Right ventricle myocardium superior (tissue), 1 donor: ENCODE measurements around the gene LINGO4. TPM values are rescaled to one million over a fixed set of nuclear protein-coding genes. Genes with fewer than 3 reads are reported as not detected.
"Not testable (repeated sequence)": the region's sequence is repeated elsewhere in the genome, so short reads cannot be mapped to it uniquely, and the experiment has no call there.

Experiments
- ATAC-seq: fragments of 200-7000 bp; cut with Tn5 transposase; one replicate; pipeline ENCODE4 v1.9.1; 2020; ENCODE audit warnings: mild to moderate bottlenecking; ENCODE audit not compliant: poor library complexity
- DNase-seq: peaks from one replicate; pipeline ENCODE4 v3.0.0-alpha.2; 2020
- intact Hi-C: fragments of 100-400 bp; cut with DNase I; formaldehyde crosslinking; loops from one replicate; pipeline ENCODE4 v1.11.2; 2022
- total RNA-seq: library from RNA; stranded (reverse); fragmentation: NEBNext Ultra II Directional; extraction: Animal tissue kit (Norgen Biotek cat#: 25700); gene quantifications from one replicate; pipeline ENCODE4 v1.2.1, GENCODE V29; 2021
- donor health status: DM: no; HTN: yes; CAD: no; lungs with severe emphysema.

LINGO4 gene
- total RNA-seq, 1 donor from 2014 or later: 0.78 TPM

- ATAC-seq: not testable (repeated sequence)
- intact Hi-C loops: loop anchor here (10.0 kb wide), 1 partner anchor 66 kb away; the partner anchor contains the start of genes C2CD4D and RORC
Observed at GRCh38 chr1:151769270-151769669, 35.9 kb downstream of the LINGO4 start.

GRCh38 chr1:151768351-151769066 is 36.7 kb downstream of the LINGO4 start:
- not testable (repeated sequence) for DNase-seq, ATAC-seq
- intact Hi-C loops: loop anchor here (10.0 kb wide), 1 partner anchor 66 kb away; the partner anchor contains the start of genes C2CD4D and RORC

More at GRCh38 chr1:151769270-151769669, 35.9 kb downstream of the LINGO4 start:
- not testable (repeated sequence) for DNase-seq

DNA sequence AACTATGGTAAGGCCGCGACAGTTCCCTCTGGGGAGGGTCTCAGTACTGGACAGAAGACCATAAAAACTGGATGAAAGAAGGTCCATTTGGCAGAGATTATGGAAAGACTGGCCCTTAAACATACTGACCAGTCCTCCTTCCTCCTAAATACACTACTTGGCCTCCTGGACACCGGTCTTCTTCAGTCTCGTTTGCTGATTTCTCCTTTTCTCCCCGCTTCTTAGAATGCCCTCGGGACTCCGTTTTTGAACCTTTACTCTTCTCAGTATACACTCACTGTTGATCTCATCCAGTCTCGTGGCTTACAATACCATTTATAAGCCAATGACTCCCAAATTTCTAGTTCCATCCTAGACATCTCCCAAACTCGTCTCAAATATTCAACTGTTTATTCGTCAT is 41.2 kb downstream of the LINGO4 start:
- ATAC-seq: peak; percentile 5
- no peak for DNase-seq
- intact Hi-C loops: loop anchor here (10.0 kb wide), 1 partner anchor 71 kb away; the partner anchor contains the start of genes C2CD4D and RORC

GRCh38 chr1:151762941-151763921 is 42.0 kb downstream of the LINGO4 start, which contains the start of gene MRPL9:
Gene MRPL9 (minus strand): TSS chr1:151763496. CDS start chr1:151763479, 17 bp downstream.
- intact Hi-C loops: loop anchor here (10.0 kb wide), 1 partner anchor 72 kb away; the partner anchor contains the start of genes C2CD4D and RORC
- DNase-seq (peak; percentile 90), ATAC-seq (peak; percentile 99)

- intact Hi-C loops: loop anchor here (10.0 kb wide), 1 partner anchor 74 kb away; the partner anchor contains the start of genes C2CD4D and RORC
- no peak for ATAC-seq
- DNase-seq: no peak
Observed at GRCh38 chr1:151760597-151761385, 44.4 kb downstream of the LINGO4 start.

DNA sequence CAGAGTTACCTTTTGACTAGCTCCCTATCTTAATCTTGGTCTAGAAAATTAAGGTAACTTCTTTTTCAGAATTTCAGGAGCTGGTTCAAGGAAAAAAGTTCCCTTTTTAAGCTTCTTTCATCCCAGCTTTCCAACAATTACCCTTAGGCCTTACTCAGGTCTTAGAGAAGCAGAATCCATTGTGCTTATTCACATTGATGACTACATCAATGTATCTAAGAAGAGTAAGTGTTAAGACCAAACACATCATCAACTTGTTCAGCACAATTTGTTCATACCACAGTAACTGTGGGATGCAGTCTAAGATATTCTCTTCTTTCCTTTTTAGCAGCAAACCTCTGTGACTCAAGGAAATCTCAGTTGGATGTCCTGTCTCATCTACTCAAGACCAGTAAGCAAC is 46.0 kb downstream of the LINGO4 start:
- DNase-seq (no peak), ATAC-seq (no peak)
- intact Hi-C loops: no loop called here

GRCh38 chr1:151756291-151756690 is 48.9 kb downstream of the LINGO4 start:
- intact Hi-C loops: no loop called here
- DNase-seq: no peak
- no peak for ATAC-seq

Other genes with a start within 250 kb of the LINGO4 start
- 30.4 TPM for gene SNX27, start 193.4 kb downstream of the LINGO4 start, total RNA-seq
- not detected for gene CELF3, start 88.6 kb downstream of the LINGO4 start, total RNA-seq
- gene RIIAD1, start 83.9 kb downstream of the LINGO4 start, total RNA-seq: 8.3 TPM
- gene MRPL9, start 41.9 kb downstream of the LINGO4 start, total RNA-seq: 45.0 TPM
- 4.5 TPM for gene TDRKH, start 14.9 kb downstream of the LINGO4 start, total RNA-seq
- 15.4 TPM for gene RORC, start 26.4 kb upstream of the LINGO4 start, total RNA-seq
- gene C2CD4D, start 34.4 kb upstream of the LINGO4 start, total RNA-seq: not detected
- gene THEM5, start 48.3 kb upstream of the LINGO4 start, total RNA-seq: not detected
- 17.0 TPM for gene THEM4, start 104.1 kb upstream of the LINGO4 start, total RNA-seq
- 230 TPM for gene S100A10, start 188.4 kb upstream of the LINGO4 start, total RNA-seq
- gene S100A11, start 231.6 kb upstream of the LINGO4 start, total RNA-seq: 64.5 TPM